Amniotic stem cell (primary cell): ENCODE measurements around the gene LRRC71.

ENCODE experiments used
- DNase-seq: peaks from one replicate; lab custom pipeline; 2025; lab: John Stamatoyannopoulos, UW

Gene LRRC71

GRCh38 chr1:156927215-156928042, 7.0 kb downstream of the LRRC71 start:
- peak; percentile 66 for DNase-seq

- no peak for DNase-seq
Measured at GRCh38 chr1:156928043-156928602, 7.7 kb downstream of the LRRC71 start.

- no peak for DNase-seq
Measured at GRCh38 chr1:156929596-156930238, 9.3 kb downstream of the LRRC71 start.

- no peak for DNase-seq
Measured at GRCh38 chr1:156930483-156930882, 10.1 kb downstream of the LRRC71 start.

GRCh38 chr1:156931211-156931952, 10.9 kb downstream of the LRRC71 start:
- no peak for DNase-seq

GRCh38 chr1:156931974-156932710, 11.7 kb downstream of the LRRC71 start:
- DNase-seq = no peak

GRCh38 chr1:156933136-156933535, 12.7 kb downstream of the LRRC71 start:
- no peak for DNase-seq

- DNase-seq = no peak
Measured at GRCh38 chr1:156935505-156936128, 15.2 kb downstream of the LRRC71 start.

- DNase-seq = no peak
Measured at GRCh38 chr1:156936191-156936590, 15.8 kb downstream of the LRRC71 start.

GRCh38 chr1:156936721-156937220, 16.3 kb downstream of the LRRC71 start:
- no peak for DNase-seq

- no peak for DNase-seq
Measured at GRCh38 chr1:156937883-156938282, 17.5 kb downstream of the LRRC71 start.

- no peak for DNase-seq
Measured at GRCh38 chr1:156938813-156939212, 18.4 kb downstream of the LRRC71 start.

GRCh38 chr1:156939786-156940334, 19.4 kb downstream of the LRRC71 start:
- no peak for DNase-seq

GRCh38 chr1:156941675-156942074, 21.2 kb downstream of the LRRC71 start:
- DNase-seq = no peak

GRCh38 chr1:156942176-156942575, 21.7 kb downstream of the LRRC71 start:
- DNase-seq = no peak

- no peak for DNase-seq
Measured at GRCh38 chr1:156942576-156942975, 22.1 kb downstream of the LRRC71 start.

- no peak for DNase-seq
Measured at GRCh38 chr1:156943756-156944155, 23.3 kb downstream of the LRRC71 start.

- DNase-seq = no peak
Measured at GRCh38 chr1:156944268-156944667, 23.8 kb downstream of the LRRC71 start.

GRCh38 chr1:156944848-156945247, 24.4 kb downstream of the LRRC71 start:
- no peak for DNase-seq

GRCh38 chr1:156945881-156946661, 25.6 kb downstream of the LRRC71 start:
- DNase-seq = no peak
